Upper lobe of left lung (tissue), 6 donors: ENCODE measurements around the gene CTLA4. TPM values are rescaled to one million over a fixed set of nuclear protein-coding genes. Genes with fewer than 3 reads are reported as not detected.

Experiments
- ATAC-seq, 2 donors: fragments of 200-7000 bp; cut with Tn5 transposase; one replicate each; pipeline ENCODE4 v1.9.1; 2022; ENCODE audit warnings: mild to moderate bottlenecking in 2 of 2, moderate library complexity in 2 of 2; ENCODE audit not compliant: low FRiP score in 2 of 2
- DNase-seq, 2 donors: peaks; one replicate each; pipeline ENCODE4 v3.0.0-alpha.2; 2019 to 2020
- H3K27ac ChIP-seq, 4 donors: fragments of 200-600 bp; sonication (generic); one replicate each; pipeline ENCODE4 v1.5.1; 2016 to 2019
- H3K27me3 ChIP-seq, 4 donors: fragments of 200-600 bp; sonication (generic); one replicate each; pipeline ENCODE4 v1.5.1; 2017 to 2019
- H3K36me3 ChIP-seq, 4 donors: fragments of 200-600 bp; sonication (generic); one replicate each; pipeline ENCODE4 v1.5.1; 2016 to 2019
- H3K4me1 ChIP-seq, 4 donors: fragments of 200-600 bp; sonication (generic); one replicate each; pipeline ENCODE4 v1.5.1; 2018 to 2019
- H3K4me3 ChIP-seq, 4 donors: fragments of 200-600 bp; sonication (generic); one replicate each; pipeline ENCODE4 v1.5.1; 2017 to 2019; ENCODE audit warnings: mild to moderate bottlenecking in 2 of 4, moderate library complexity in 1 of 4
- H3K9me3 ChIP-seq, 4 donors: fragments of 200-600 bp; sonication (generic); one replicate each; pipeline ENCODE4 v1.5.1; 2018 to 2019
- CTCF ChIP-seq, 6 experiments: fragments of 450-650 bp in 4 of 6; fragments of 200-600 bp in 2 of 6; sonication (generic) in 2 of 6; IDR thresholded peaks; one replicate each; pipeline ENCODE4 v1.5.1; 2016 to 2019; ENCODE audit warnings: antibody characterized with exemption in 6 of 6
- EP300 ChIP-seq, 4 donors: sonication (generic); formaldehyde crosslinking; IDR thresholded peaks; one replicate each; pipeline ENCODE4 v1.5.1; 2017; ENCODE audit warnings: antibody characterized with exemption in 4 of 4, control low read depth in 2 of 4
- POLR2A ChIP-seq, 4 donors: fragments of 450-650 bp; IDR thresholded peaks; one replicate each; pipeline ENCODE4 v1.5.1; 2016 to 2017; ENCODE audit warnings: antibody characterized with exemption in 4 of 4, mild to moderate bottlenecking in 2 of 4
- POLR2AphosphoS5 ChIP-seq, 2 donors: sonication (generic); formaldehyde crosslinking; IDR thresholded peaks; one replicate each; pipeline ENCODE4 v1.5.1; 2017; ENCODE audit warnings: antibody characterized with exemption in 2 of 2
- WGBS, 2 donors: methylation state at CpG; one replicate each; pipeline ENCODE4 v1.1.5; 2017 to 2018; 5-methylcytosine and 5-hydroxymethylcytosine counted together
- total RNA-seq, 6 donors: library from RNA; depleted of rRNA in 4 of 6; stranded (reverse); fragments of >200 nt in 4 of 6; gene quantifications; one replicate each; pipeline versions ENCODE4 v1.1.0 to v1.2.1, GENCODE V29; 2016 to 2021
- donor health status: DM: no; HTN: no; CAD: no; lungs with moderate emphysema.
- donor health status: DM: no; HTN: yes; CAD: no; lungs with severe emphysema.

Gene CTLA4
- total RNA-seq, 6 donors from 2014 or later = 0.33 to 3.1 (median 1.1) TPM

GRCh38 chr2:203853722-203854121 is 13.8 kb upstream of the CTLA4 start:
- ATAC-seq = no peak
- no peaks in the 10 kb centered on the region for H3K9me3 ChIP-seq
- no peak for TF ChIP-seq CTCF (IDR thresholded peaks at IDR 0.05)
- no peaks in the 10 kb centered on the region for H3K27me3 ChIP-seq
- no peaks in the 10 kb centered on the region for H3K36me3 ChIP-seq
- no peak overlapping the region for H3K27ac ChIP-seq
- no peak overlapping the region for H3K4me3 ChIP-seq
- peaks cover 0 to 5% (median 0%) of the 10 kb centered on the region in 4 donors for H3K4me1 ChIP-seq
- DNase-seq = no peak
- 89 to 94% methylated on average over 5 of the region's 5 CpGs for WGBS, 2 donors

- ATAC-seq (no peak), DNase-seq (no peak)
- no peaks in the 10 kb centered on the region for H3K27me3 ChIP-seq
- TF ChIP-seq CTCF (IDR thresholded peaks at IDR 0.05) (no peak), POLR2AphosphoS5 (IDR thresholded peaks at IDR 0.05) (no peak), POLR2A (IDR thresholded peaks at IDR 0.05) (no peak), EP300 (IDR thresholded peaks at IDR 0.05) (no peak)
- no peaks in the 10 kb centered on the region for H3K36me3 ChIP-seq
- H3K4me3 ChIP-seq = no peak overlapping the region
- H3K27ac ChIP-seq = no peak overlapping the region
- H3K9me3 ChIP-seq = no peaks in the 10 kb centered on the region
- peaks cover 0 to 5% (median 0%) of the 10 kb centered on the region in 4 donors for H3K4me1 ChIP-seq
Measured at GRCh38 chr2:203855274-203855673, 12.3 kb upstream of the CTLA4 start.

GRCh38 chr2:203857656-203858055 is 9.9 kb upstream of the CTLA4 start:
- H3K27me3 ChIP-seq = no peaks in the 10 kb centered on the region
- H3K4me3 ChIP-seq = no peak overlapping the region
- 52 to 59% methylated on average over 2 of the region's 2 CpGs for whole genome bisulfite sequencing, 2 donors
- TF ChIP-seq CTCF (IDR thresholded peaks at IDR 0.05) = no peak
- no peak for TF ChIP-seq EP300 (IDR thresholded peaks at IDR 0.05)
- TF ChIP-seq POLR2AphosphoS5 (IDR thresholded peaks at IDR 0.05) = no peak
- no peak for TF ChIP-seq POLR2A (IDR thresholded peaks at IDR 0.05)
- no peak for ATAC-seq
- H3K27ac ChIP-seq = no peak overlapping the region
- H3K36me3 ChIP-seq = no peaks in the 10 kb centered on the region
- H3K9me3 ChIP-seq = no peaks in the 10 kb centered on the region
- no peak for DNase-seq
- H3K4me1 ChIP-seq = peaks cover 0 to 5% (median 0%) of the 10 kb centered on the region in 4 donors

GRCh38 chr2:203858176-203858575 is 9.4 kb upstream of the CTLA4 start:
- no peak overlapping the region for H3K27ac ChIP-seq
- H3K4me1 ChIP-seq = peaks cover 0 to 5% (median 0%) of the 10 kb centered on the region in 4 donors
- ATAC-seq (no peak), DNase-seq (no peak)
- 86 to 89% methylated on average over 2 of the region's 2 CpGs for WGBS, 2 donors
- TF ChIP-seq POLR2AphosphoS5 (IDR thresholded peaks at IDR 0.05) (no peak), POLR2A (IDR thresholded peaks at IDR 0.05) (no peak)
- H3K36me3 ChIP-seq = no peaks in the 10 kb centered on the region
- no peaks in the 10 kb centered on the region for H3K27me3 ChIP-seq
- H3K9me3 ChIP-seq = no peaks in the 10 kb centered on the region
- no peak overlapping the region for H3K4me3 ChIP-seq

GRCh38 chr2:203859030-203859789 is 8.4 kb upstream of the CTLA4 start:
- 87 to 90% methylated on average over 3 of the region's 3 CpGs for WGBS, 2 donors

More at GRCh38 chr2:203859030-203859789, 8.4 kb upstream of the CTLA4 start:
- no peaks in the 10 kb centered on the region for H3K27me3 ChIP-seq
- no peaks in the 10 kb centered on the region for H3K36me3 ChIP-seq
- H3K27ac ChIP-seq = no peak overlapping the region
- no peak for TF ChIP-seq POLR2A (IDR thresholded peaks at IDR 0.05)
- no peak for TF ChIP-seq POLR2AphosphoS5 (IDR thresholded peaks at IDR 0.05)
- TF ChIP-seq EP300 (IDR thresholded peaks at IDR 0.05) = no peak
- TF ChIP-seq CTCF (IDR thresholded peaks at IDR 0.05) = no peak
- H3K4me1 ChIP-seq = peaks cover 0 to 5% (median 0%) of the 10 kb centered on the region in 4 donors
- no peak overlapping the region for H3K4me3 ChIP-seq
- no peak for DNase-seq
- H3K9me3 ChIP-seq = no peaks in the 10 kb centered on the region
- ATAC-seq = no peak
